Measurements from ENCODE around the gene SNRNP40. TPM values are rescaled to one million over a fixed set of nuclear protein-coding genes. Genes with fewer than 3 reads are reported as not detected.

The SNRNP40 gene
- total and polyA plus RNA-seq, 8 donors, result 8.7 to 20.5 (median 15.5) TPM

GRCh38 chr1:31222176-31222575, 74.4 kb downstream of the SNRNP40 start:
- Histone ChIP-seq H3K27ac (no peak overlapping the region), H3K36me3 (no peaks in the 10 kb centered on the region), H3K27me3 (no peaks in the 10 kb centered on the region), H3K4me3 (no peak overlapping the region), H3K4me1 (no peaks in the 10 kb centered on the region), H3K9me3 (no peaks in the 10 kb centered on the region)
- DNase-seq (peak in 1 of 6 donors; percentile 18), FAIRE-seq (no peak), ATAC-seq (no peak)
- 76 to 80% methylated on average over 3 of the region's 3 CpGs for WGBS, 2 donors
- intact Hi-C loops (cut with DNase I), result no loop called here
- TF ChIP-seq, protein P1, sequence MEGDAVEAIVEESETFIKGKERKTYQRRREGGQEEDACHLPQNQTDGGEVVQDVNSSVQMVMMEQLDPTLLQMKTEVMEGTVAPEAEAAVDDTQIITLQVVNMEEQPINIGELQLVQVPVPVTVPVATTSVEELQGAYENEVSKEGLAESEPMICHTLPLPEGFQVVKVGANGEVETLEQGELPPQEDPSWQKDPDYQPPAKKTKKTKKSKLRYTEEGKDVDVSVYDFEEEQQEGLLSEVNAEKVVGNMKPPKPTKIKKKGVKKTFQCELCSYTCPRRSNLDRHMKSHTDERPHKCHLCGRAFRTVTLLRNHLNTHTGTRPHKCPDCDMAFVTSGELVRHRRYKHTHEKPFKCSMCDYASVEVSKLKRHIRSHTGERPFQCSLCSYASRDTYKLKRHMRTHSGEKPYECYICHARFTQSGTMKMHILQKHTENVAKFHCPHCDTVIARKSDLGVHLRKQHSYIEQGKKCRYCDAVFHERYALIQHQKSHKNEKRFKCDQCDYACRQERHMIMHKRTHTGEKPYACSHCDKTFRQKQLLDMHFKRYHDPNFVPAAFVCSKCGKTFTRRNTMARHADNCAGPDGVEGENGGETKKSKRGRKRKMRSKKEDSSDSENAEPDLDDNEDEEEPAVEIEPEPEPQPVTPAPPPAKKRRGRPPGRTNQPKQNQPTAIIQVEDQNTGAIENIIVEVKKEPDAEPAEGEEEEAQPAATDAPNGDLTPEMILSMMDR (IDR thresholded peaks at IDR 0.05), result no peak

DNA sequence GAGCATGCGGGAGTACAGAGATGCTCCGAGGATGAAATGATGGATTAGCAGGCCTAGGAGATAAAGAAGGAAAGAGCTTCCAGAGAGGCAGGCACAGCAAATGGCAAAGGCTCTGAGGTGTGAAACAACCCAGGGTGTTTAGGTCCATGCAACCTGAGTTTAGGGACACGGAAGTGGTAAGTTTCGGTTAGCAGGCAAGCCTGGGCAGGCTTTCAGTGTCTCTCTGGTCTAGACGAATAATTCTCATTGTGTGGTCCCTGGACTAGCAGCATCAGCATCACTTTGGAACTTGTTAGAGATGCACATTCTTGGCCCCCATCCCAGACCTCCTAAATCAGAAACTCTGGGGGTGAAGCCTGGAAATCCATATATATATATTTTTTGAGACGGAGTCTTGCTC, 75.5 kb downstream of the SNRNP40 start:
- Histone ChIP-seq H3K4me1 (no peaks in the 10 kb centered on the region), H3K9me3 (no peaks in the 10 kb centered on the region), H3K4me3 (no peak overlapping the region), H3K27ac (no peak overlapping the region), H3K36me3 (no peaks in the 10 kb centered on the region), H3K27me3 (no peaks in the 10 kb centered on the region)
- FAIRE-seq (no peak), ATAC-seq (no peak), DNase-seq (no peak)
- intact Hi-C loops (cut with DNase I), result no loop called here
- TF ChIP-seq, protein P1 (IDR thresholded peaks at IDR 0.05), result no peak
- WGBS, 2 donors, result 86 to 89% methylated on average over 6 of the region's 6 CpGs

DNA sequence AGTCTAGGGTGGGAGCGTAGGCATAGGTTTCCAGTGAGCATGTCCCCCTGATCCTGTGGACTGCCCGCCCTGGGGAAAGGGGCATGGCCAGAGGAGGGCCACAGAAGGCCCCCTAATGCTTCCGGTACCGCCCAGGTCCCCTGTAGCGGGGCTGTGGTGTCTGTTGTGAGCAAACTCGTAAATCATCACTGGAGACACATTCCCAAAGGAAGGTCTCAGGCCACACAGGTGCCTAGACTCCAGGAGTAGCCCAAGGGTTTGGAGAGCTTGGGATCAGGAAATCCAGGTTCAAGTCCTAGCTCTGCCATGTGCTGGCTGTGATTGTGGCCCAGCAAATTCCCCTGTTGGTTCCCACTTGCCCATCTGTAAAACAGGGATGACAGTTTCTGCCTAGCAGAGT, 77.1 kb downstream of the SNRNP40 start:
- FAIRE-seq, result no peak

DNA sequence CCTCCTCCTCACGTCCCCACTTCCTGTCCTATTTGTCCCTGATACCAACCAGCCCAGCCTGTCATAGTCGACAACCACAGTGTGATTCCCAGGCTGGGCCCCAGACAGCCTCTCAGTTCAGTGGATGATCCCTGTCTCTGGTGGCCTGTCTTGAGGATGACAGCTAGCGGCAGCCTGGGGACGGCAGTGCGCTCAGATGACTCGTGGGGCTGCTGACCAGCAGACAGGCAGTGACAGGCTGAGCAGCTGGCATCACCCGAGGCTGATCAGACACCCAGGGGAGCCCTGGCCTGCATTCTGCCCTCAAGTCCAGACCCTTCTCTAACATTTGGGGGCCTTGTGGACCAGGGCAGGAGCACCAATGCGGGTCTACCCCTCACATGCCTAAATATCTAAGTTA, 77.9 kb downstream of the SNRNP40 start:
- TF ChIP-seq, protein P1 (IDR thresholded peaks at IDR 0.05), result no peak
- intact Hi-C loops (cut with DNase I), result no loop called here
- Histone ChIP-seq H3K9me3 (no peaks in the 10 kb centered on the region), H3K27me3 (no peaks in the 10 kb centered on the region), H3K27ac (no peak overlapping the region), H3K36me3 (no peaks in the 10 kb centered on the region), H3K4me3 (no peak overlapping the region), H3K4me1 (no peaks in the 10 kb centered on the region)
- no peak for FAIRE-seq
- 73 to 82% methylated on average over 8 of the region's 8 CpGs for WGBS, 2 donors
- ATAC-seq, result no peak
- DNase-seq, result no peak

More for the DNA sequence above, 77.1 kb downstream of the SNRNP40 start:
- DNase-seq (no peak), ATAC-seq (no peak)
- intact Hi-C loops (cut with DNase I), result no loop called here
- WGBS, 2 donors, result 89 to 90% methylated on average over 6 of the region's 6 CpGs
- H3K27me3 ChIP-seq, result no peaks in the 10 kb centered on the region
- no peak overlapping the region for H3K4me3 ChIP-seq
- TF ChIP-seq, protein P1 (IDR thresholded peaks at IDR 0.05), result no peak
- H3K27ac ChIP-seq, result no peak overlapping the region
- H3K36me3 ChIP-seq, result no peaks in the 10 kb centered on the region
- H3K9me3 ChIP-seq, result no peaks in the 10 kb centered on the region
- no peaks in the 10 kb centered on the region for H3K4me1 ChIP-seq

DNA sequence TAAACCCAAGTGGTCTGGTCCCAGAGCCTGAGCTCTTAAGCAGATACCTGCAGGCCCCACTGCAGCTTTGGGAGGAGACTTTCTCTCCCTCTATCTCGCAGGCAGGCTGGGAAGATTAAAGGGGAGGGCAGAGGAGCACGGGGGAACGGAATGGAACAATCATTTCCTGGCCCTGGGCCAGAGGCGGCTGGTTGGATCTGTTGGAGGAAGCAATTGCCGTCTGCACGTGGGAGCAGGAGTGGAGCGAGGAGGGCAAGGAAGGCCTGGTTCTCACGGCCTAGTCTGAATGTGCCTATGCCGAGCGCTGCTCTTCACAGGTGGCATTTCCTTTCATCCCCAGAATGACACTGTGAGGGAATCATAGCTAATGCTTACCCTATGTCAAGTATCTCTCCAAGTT, 80.6 kb downstream of the SNRNP40 start:
- ATAC-seq (peak; percentile 43 to 74 (median 62)), FAIRE-seq (no peak), DNase-seq (peak; percentile 32 to 72 (median 57))
- Histone ChIP-seq H3K9me3 (no peaks in the 10 kb centered on the region), H3K36me3 (no peaks in the 10 kb centered on the region), H3K4me3 (no peak overlapping the region), H3K27ac (no peak overlapping the region), H3K27me3 (no peaks in the 10 kb centered on the region), H3K4me1 (no peaks in the 10 kb centered on the region)
- TF ChIP-seq, protein P1 (IDR thresholded peaks at IDR 0.05), result no peak
- intact Hi-C loops (cut with DNase I), result no loop called here
- 34 to 35% methylated on average over 10 of the region's 10 CpGs for WGBS, 2 donors

All from pancreas (tissue), 10 donors.